Measurements from ENCODE around the gene HSCB.
"Not testable (repeated sequence)": the region's sequence is repeated elsewhere in the genome, so short reads cannot be mapped to it uniquely, and the experiment has no call there.

The HSCB gene

GRCh38 chr22:28738876-28739275, 3.0 kb upstream of the HSCB start:
- DNase-seq (ENCODE audit: low read depth, low spot score): not testable (repeated sequence)

GRCh38 chr22:28741200-28741784, 547 bp upstream of the HSCB start:
- DNase-seq (ENCODE audit: low read depth, low spot score): no peak

GRCh38 chr22:28742562-28742962, 723 bp downstream of the HSCB start:
- no peak for DNase-seq (ENCODE audit: low read depth, low spot score)

GRCh38 chr22:28743852-28744251, 2.0 kb downstream of the HSCB start:
- no peak for DNase-seq (ENCODE audit: low read depth, low spot score)

GRCh38 chr22:28750471-28750881, 8.6 kb downstream of the HSCB start:
- no peak for DNase-seq (ENCODE audit: low read depth, low spot score)

GRCh38 chr22:28754512-28754911, 12.7 kb downstream of the HSCB start:
- DNase-seq (ENCODE audit: low read depth, low spot score): not testable (repeated sequence)

GRCh38 chr22:28759861-28760560, 18.2 kb downstream of the HSCB start:
- no peak for DNase-seq (ENCODE audit: low read depth, low spot score)

- no peak for DNase-seq (ENCODE audit: low read depth, low spot score)
Observed at GRCh38 chr22:28761449-28761755, 19.6 kb downstream of the HSCB start.

GRCh38 chr22:28762000-28762399, 20.2 kb downstream of the HSCB start:
- not testable (repeated sequence) for DNase-seq (ENCODE audit: low read depth, low spot score)

- DNase-seq (ENCODE audit: low read depth, low spot score): no peak
Observed at GRCh38 chr22:28766628-28767027, 24.8 kb downstream of the HSCB start.

- no peak for DNase-seq (ENCODE audit: low read depth, low spot score)
Observed at GRCh38 chr22:28768701-28769393, 27.0 kb downstream of the HSCB start.

GRCh38 chr22:28769394-28770085, 27.7 kb downstream of the HSCB start:
- no peak for DNase-seq (ENCODE audit: low read depth, low spot score)

GRCh38 chr22:28771195-28771791, 29.5 kb downstream of the HSCB start:
- DNase-seq (ENCODE audit: low read depth, low spot score): no peak

GRCh38 chr22:28772633-28773460, 31.0 kb downstream of the HSCB start, which contains the start of gene CCDC117:
Gene CCDC117 (plus strand): TSS chr22:28772695. CDS start chr22:28772850, 155 bp downstream.
- peak; percentile 88 for DNase-seq (ENCODE audit: low read depth, low spot score)

GRCh38 chr22:28773461-28773867, 31.6 kb downstream of the HSCB start:
- no peak for DNase-seq (ENCODE audit: low read depth, low spot score)

- no peak for DNase-seq (ENCODE audit: low read depth, low spot score)
Observed at GRCh38 chr22:28774378-28774777, 32.5 kb downstream of the HSCB start.

- DNase-seq (ENCODE audit: low read depth, low spot score): no peak
Observed at GRCh38 chr22:28779833-28780232, 38.0 kb downstream of the HSCB start.

- DNase-seq (ENCODE audit: low read depth, low spot score): no peak
Observed at GRCh38 chr22:28780296-28780695, 38.5 kb downstream of the HSCB start.

- no peak for DNase-seq (ENCODE audit: low read depth, low spot score)
Observed at GRCh38 chr22:28783786-28784671, 42.2 kb downstream of the HSCB start.

- no peak for DNase-seq (ENCODE audit: low read depth, low spot score)
Observed at GRCh38 chr22:28788601-28789000, 46.8 kb downstream of the HSCB start.

All from activated naive CD8-positive, alpha-beta T cell treated with anti-CD3 and anti-CD28 coated beads, Interleukin-2, amount 50 U/mL, for 16 hours (primary cell).